ENCODE data around the gene GOLGA8M.
"Not testable (repeated sequence)": the region's sequence is repeated elsewhere in the genome, so short reads cannot be mapped to it uniquely, and the experiment has no call there.

Gene GOLGA8M

DNA sequence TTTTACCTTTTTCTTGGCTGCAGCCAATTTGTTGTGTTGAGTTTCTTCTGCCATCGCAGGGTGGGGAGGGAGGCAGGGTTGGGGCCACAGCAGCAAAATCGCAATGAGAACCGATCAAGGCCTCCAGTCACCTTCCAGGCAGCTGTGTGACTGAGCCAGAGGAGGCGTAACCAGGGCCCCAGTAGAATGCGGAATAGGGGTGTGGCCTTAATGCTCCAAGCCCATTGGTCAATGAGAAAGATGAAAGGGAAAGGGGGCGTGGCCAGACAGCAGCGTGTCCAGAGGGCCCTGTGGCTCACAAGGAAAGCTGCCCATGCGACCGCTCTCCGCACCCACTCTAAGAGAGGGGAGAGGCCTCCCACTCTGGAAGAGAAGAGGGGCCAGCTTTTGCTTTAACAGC lies at the start of gene GOLGA8M:
GOLGA8M (minus strand) TSS at position 152 of the 400 bp plus-strand sequence; CDS start at position 54, 98 bp downstream.
- not testable (repeated sequence) for DNase-seq

GRCh38 chr15:28742890-28743289 lies 30.7 kb upstream of the GOLGA8M start:
- not testable (repeated sequence) for DNase-seq

GRCh38 chr15:28738590-28739292 lies 26.5 kb upstream of the GOLGA8M start:
- not testable (repeated sequence) for DNase-seq

DNA sequence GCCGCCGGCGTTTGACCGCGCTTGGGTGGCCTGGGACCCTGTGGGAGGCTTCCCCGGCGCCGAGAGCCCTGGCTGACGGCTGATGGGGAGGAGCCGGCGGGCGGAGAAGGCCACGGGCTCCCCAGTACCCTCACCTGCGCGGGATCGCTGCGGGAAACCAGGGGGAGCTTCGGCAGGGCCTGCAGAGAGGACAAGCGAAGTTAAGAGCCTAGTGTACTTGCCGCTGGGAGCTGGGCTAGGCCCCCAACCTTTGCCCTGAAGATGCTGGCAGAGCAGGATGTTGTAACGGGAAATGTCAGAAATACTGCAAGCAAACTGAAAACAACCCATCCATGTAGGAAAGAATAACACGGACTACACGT lies 26.0 kb upstream of the GOLGA8M start:
- DNase-seq = not testable (repeated sequence)

DNA sequence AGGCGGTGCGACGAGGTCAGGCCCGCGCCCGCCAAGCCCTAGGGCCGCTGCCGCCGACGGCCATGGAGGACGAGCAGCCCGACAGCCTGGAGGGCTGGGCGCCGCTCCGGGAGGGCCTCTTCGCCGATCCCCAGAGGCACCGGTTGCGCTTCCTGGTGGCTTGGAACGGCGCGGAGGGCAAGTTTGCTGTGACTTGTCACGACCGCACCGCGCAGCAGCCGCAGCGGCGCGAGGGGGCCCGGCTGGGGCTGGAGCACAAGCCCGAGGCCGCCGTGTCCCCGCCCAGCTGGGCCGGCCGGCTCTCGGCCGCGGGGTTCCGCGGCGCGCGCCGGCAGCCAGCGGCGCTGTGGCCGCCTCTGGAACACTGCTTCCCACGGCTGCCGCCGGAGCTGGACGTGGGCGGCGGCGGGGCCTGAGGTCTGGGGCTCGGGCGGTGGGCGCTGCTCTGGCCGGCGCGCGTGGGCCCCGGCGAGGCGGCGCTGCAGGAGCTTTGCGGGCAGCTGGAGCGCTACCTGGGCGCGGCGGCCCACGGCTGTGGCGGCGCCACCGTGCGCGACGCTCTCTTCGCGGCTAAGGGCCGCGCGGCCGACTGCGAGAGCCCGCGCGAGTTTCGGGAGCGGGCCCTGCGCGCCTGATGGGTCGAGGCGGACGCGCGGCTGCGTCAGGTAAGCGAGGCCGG lies 25.4 kb upstream of the GOLGA8M start:
- not testable (repeated sequence) for DNase-seq

- DNase-seq = not testable (repeated sequence)
Observed at GRCh38 chr15:28728061-28728460, 15.8 kb upstream of the GOLGA8M start.

DNA sequence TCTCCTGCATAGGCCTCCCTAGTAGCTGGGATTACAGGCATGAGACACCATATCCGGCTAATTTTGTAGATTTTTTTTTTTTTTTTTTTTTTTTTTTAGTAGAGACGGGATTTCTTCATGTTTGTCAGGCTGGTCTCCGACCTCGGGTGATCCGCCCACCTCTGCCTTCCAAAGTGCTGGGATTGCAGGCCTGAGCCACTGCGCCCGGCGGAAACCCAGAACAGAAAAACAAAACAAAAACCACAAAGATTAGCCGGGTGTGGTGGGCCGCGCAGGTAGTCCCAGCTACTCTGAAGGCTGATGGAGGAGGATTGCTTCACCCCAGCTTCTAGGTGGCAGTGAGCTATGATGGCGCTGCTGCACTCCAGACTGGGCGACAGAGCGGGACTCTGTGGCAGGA lies 14.8 kb upstream of the GOLGA8M start:
- not testable (repeated sequence) for DNase-seq

DNA sequence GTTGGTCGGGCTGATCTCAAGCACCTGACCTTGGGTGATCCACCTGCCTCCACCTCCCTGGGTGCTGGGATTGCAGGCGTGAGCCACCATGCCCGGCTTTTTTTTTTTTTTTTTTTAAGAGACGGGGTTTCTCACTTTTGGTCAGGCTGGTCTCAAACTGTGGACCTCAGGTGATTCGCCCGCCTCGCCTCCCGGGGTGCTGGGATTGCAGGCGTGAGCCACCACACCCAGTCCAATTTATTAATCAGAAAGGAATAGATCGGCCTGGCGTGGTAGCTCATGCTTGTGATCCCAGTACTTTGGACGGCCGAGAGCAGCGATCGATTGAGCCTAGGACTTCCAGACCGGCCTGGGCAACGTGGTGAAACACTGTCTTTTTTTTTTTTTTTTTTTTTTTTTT lies 13.9 kb upstream of the GOLGA8M start:
- no peak for DNase-seq

DNA sequence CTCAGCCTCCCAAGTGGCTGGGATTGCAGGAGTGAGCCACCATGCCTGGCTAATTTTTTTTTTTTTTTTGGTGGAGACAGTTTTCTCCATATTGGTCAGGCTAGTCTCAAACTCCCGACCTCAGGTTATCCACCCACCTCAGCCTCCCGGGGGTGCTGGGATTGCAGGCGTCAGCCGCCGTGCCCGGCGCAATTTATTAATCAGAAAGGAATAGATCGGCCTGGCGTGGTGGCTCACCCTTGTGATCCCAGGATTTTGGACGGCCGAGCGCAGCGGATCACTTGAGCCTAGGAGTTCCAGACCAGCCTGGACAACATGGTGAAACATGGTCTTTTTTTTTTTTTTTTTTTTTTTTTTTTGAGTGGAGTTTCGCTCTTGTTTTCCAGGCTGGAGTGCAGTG lies 13.3 kb upstream of the GOLGA8M start:
- DNase-seq = no peak

- not testable (repeated sequence) for DNase-seq
Observed at GRCh38 chr15:28723986-28724385, 11.8 kb upstream of the GOLGA8M start.

GRCh38 chr15:28719626-28720025 lies 7.4 kb upstream of the GOLGA8M start:
- not testable (repeated sequence) for DNase-seq

DNA sequence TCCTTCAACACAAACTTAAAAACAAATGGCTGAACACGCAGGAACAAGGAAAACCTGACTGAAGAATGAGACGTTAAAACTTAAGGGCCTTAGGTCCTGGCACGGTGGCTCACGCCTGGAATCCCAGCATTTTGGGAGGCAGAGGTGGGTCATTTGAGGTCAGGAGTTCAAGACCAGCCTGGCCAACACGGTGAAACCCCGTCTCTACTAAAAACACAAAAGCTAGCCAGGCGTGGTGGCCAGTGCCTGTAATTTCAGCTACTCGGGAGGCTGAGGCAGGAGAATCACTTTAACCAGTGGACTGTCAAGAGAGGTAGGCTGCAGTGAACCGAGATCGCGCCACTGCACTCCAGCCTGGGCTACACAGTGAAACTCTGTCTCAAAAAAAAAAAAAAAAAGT lies 6.4 kb upstream of the GOLGA8M start:
- DNase-seq = not testable (repeated sequence)

- not testable (repeated sequence) for DNase-seq
Observed at GRCh38 chr15:28714176-28714575, 2.0 kb upstream of the GOLGA8M start.

GRCh38 chr15:28703927-28704326 lies 8.3 kb downstream of the GOLGA8M start:
- DNase-seq = not testable (repeated sequence)

DNA sequence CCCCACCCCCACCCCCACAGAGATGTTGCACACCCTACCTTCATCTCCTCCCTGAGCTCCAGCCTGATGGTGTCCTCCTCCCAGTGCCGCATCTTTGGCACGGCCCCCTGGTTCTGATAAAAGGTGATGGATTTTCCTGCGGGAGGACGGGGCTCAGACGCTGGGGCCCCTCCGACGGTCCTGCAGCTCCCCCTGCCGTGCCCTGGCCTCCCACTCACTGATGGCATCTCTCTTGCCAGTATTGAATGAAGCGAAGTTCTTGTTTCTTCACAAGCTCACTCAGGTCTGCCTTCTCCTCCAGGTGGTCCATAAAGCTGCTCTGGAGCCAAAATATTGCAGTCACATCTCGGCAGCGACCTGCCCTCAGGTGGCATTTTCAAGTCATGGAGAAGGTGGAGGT lies 9.8 kb downstream of the GOLGA8M start:
- DNase-seq = not testable (repeated sequence)

DNA sequence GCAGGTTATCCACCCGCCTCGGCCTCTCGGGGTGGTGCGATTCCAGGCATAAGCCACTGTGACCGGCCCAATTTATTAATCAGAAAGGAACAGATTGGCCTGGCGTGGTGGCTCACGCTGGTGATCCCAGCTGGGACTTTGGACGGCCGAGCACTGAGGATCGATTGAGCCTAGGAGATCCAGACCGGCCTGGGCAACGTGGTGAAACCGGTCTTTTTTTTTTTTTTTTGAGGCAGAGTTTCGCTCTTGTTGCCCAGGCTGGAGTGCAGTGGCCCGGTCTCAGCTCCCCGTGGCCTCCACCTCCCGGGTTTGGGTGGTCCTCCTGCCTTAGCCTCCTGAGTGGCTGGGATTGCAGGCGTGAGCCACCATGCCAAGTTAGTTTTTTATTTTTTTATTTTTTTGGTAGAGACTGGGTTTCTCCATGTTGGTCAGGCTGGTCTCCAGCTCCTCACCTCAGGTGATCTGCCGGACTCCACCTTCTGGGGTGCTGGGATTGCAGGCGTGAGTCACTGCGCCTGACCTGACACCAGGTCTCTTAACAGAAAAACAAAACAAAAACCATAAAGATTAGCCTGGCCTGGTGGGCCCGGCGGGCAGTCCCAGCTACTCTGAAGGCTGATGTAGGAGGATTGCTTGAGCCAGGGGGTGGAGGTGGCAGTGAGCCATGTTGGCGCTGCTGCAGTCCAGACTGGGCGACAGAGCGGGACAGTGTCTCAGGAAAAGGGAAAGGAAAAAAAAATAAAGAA lies 18.0 kb downstream of the GOLGA8M start:
- DNase-seq = not testable (repeated sequence)

GRCh38 chr15:28693021-28693420 lies 19.2 kb downstream of the GOLGA8M start:
- DNase-seq = not testable (repeated sequence)

- DNase-seq = not testable (repeated sequence)
Observed at GRCh38 chr15:28673533-28673932, 38.7 kb downstream of the GOLGA8M start.

DNA sequence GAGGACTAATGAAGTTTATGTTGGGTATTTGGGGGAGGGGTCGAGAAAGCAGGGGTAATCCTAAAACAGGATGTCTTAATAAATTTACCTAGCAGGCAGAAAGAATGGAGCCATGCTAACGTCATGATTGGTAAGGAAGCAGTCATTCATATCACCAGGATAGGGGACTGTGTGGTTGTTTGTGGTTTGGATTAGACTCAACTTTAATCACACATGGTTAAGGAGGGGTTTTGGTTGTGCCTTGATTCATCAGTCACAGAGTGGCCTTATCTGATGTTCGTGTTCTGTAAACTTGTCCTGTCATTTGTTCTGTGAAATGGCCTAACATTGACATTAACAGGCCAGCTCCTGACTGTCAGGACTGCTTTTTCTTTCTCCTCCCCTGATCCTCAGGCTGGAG lies 40.1 kb downstream of the GOLGA8M start:
- not testable (repeated sequence) for DNase-seq

- DNase-seq = not testable (repeated sequence)
Observed at GRCh38 chr15:28666402-28666801, 45.8 kb downstream of the GOLGA8M start.

- not testable (repeated sequence) for DNase-seq
Observed at GRCh38 chr15:28664575-28664974, 47.6 kb downstream of the GOLGA8M start.

DNA sequence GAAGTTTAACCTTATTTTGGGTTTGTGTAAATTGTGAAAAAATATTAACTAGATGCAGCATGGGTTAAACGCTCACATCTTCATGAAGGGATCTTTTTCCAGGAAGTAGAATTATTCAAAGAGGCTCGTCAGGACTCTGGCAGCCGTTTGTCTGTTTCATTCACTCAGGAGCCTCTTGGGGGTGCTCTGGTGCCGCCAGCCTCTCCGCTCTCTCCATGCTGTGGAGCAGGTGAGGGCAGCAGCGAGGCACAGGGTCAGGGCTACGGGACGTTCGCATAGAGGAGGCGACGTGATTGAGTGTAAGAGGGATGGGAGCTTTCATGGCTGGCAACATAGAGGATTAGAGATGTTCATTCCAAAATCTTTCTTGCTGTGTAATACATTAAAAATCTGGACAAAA lies 48.5 kb downstream of the GOLGA8M start:
- DNase-seq = not testable (repeated sequence)

- DNase-seq = not testable (repeated sequence)
Observed at GRCh38 chr15:28660750-28661149, 51.5 kb downstream of the GOLGA8M start.

GRCh38 chr15:28656018-28656360 lies 56.2 kb downstream of the GOLGA8M start:
- DNase-seq = not testable (repeated sequence)
